ELF-1 (cell line): ENCODE measurements around the gene TMC3.
"Not testable (repeated sequence)": the region's sequence is repeated elsewhere in the genome, so short reads cannot be mapped to it uniquely, and the experiment has no call there.

Source experiments
- DNase-seq: peaks from one replicate; pipeline ENCODE4 v3.0.0-alpha.2; 2016; ENCODE audit warnings: low read depth, low spot score

TMC3 gene

DNA sequence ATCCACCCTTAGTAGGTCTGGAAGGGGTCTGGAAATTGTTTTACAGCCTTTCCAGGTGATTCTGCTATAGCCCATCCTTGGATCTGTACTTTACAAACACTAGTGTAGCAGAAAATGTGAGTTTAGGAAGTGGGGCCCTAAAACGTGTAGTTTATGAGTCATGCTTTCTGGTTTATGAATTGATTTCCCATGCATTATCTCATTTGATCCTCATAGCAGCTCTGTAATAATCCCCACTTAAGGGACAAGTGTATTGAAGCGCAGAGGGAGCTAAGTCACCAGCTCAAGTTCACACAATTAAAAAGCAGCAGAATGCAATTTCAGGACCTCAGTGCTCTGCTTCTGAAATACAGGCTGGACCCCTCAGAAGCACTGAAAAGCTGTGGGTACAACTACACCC, 27.4 kb downstream of the TMC3 start:
- DNase-seq: no peak

DNA sequence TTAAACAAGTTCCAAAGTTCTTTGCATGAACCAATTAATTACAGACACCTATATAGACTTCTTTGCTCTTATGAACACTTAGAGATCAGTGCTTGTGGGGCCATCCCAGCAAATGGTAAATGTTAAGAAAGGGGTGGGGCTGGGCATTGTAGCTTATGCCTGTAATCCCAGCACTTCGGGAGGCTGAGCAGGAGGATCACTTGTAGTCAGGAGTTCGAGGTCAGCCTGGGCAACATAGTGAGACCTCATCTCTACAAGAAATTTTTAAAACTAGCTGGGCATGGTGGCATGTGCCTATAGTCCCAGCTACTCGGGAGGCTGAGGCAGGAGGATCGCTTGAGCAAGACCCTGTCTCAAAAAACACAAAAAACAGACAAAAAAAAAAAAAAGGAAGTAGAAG, 30.6 kb downstream of the TMC3 start:
- DNase-seq: no peak

DNA sequence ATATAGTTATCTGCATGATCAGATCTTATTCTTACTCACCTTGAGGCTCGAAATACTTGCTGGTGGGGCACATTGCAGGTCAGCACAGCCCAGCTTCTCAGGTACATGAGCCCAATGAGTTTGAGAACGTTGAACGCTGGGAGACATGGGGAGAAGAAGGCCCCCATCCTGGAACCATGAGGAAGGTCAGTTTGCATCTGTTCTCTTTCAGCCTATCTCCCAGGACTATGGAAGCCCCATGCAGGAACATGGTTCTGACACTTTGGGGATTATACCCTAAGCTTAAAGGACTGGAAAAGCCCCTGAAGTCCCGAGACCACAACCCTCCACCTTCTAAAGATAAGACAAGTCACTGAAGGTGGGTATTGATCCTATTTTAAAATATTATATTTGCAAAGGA, 32.7 kb downstream of the TMC3 start:
- no peak for DNase-seq

DNA sequence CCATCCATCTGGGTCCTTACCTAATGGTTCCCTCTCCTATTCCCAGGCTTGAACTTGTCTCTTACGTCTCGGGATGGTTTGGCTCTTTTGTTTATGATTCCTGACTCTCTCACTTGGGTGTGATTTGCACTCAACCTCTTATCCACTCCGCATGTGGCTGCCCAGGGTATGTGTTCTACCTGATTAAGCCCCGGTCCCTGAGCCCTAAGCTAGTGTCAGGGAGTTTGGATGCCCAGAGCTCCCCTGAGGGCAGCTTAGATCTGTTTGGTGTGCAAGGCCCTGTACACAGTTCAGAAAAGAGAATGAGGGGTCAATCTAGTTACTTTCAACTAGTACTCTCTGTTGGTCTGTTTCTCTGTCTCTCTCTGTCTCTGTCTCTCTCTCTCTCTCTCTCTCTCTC, 34.2 kb downstream of the TMC3 start:
- no peak for DNase-seq

DNA sequence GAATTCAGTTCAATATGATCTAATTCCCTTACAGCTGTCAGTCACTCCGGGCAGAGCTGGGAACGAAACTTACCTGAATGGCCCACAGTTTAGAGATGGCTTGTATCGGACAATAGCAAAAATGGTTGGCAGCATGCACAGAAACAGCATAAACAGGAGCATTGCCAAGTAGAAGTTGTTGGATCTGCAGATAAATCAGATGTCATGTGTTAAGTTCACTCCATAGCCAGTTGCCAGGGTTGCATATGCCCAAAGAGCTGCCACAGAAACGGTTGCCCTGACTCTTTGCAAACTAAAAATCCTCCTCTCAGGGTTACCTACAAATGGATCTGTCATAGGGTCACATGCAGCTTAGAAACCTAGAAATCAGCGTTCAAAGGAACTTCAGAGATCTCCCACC, 34.7 kb downstream of the TMC3 start:
- no peak for DNase-seq

DNA sequence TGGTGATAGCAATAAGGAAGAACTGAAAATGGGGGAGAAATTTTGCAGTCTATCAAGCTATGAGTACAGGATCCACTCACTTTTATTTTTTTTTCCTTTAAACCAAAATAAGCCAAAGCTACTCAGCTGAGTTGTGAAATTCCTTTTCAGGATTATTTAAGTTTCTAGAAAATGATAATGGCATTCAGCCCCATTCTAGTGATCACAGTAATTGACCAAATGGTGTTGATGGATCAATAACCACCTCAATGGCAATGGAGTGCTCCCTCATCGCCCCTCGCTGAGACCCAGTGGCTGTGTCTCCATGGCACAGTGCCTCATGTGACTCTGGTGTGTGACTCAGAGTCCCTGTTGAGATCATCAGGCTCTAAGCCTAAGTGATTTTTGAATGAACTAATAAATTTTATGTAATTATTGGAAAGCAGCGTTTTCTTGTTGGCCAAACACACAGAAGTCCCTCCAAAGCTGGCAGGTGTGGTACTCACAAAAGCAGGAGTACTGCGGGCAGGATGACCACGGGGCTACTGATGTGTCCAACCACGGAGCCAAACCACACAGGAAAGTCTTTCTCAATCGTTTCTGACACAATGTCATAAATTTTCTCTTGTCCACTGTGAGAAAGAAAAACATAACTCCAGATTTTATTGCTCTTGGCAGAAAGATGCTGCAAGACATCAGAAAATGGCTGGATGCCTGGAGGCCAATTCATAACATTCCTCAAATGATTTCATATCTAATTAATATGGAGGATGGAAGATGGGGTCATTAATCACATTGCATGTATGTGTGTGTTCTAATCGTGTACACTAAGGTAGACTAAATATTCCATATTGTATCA, 35.6 kb downstream of the TMC3 start:
- no peak for DNase-seq

DNA sequence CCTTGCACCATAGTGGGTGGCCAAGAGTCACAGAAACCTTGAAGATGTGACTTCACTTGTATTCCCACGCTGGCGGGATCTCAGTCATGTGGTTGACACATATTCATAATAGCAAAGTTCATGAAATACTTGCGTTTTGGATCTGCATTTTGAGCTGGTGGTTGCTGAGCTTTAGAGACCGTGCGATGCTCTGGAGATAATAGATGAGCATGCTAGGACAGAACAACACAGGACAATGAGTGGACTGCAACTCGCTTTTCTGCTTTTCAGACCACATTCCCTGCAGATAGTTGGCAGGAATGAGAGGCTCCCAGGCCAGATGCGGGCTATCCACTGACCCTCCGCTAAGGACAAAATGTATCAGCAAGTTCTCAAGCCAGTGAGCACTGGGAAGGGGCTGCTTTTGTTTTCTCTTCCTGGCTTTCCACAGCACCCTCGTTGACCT, 36.3 kb downstream of the TMC3 start:
- peak; percentile 27 for DNase-seq

DNA sequence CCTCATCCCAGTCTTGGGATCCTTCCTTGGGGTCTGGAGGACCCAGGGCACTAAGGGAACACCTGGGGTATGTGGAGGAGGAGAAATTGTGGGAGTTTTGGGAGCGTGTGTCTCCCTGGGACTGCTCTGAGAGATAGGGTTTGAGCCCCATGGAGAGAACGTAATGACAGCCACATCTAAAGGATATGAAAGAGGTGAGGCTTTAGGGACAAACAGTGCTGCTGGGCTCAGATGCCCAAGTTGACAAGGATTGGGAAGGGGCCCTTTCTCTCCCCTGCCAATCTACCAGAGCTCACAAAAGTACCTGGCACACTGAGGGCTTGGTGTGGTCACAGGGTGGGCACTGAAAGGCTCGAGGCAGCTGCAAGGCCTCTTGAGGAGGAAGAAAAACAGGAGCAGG, 36.8 kb downstream of the TMC3 start:
- no peak for DNase-seq

DNA sequence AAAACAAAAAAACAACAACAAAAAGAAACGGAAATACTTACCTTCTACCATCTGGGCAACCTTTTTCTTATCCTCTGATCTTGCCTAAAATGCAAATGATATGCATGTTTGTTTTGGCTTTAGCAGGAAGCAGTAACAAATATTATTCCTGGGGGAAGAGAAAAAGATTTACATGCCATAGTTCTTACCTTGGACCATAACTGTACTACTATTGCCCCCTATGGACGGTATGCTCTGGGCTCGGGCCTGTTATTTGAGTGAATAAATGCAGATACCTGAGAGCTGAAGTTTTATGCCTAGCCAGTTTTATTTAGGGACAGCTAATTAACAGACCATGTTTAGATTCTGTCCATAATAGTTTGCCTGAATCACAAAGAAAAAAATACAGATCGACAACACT, 37.4 kb downstream of the TMC3 start:
- DNase-seq: no peak

DNA sequence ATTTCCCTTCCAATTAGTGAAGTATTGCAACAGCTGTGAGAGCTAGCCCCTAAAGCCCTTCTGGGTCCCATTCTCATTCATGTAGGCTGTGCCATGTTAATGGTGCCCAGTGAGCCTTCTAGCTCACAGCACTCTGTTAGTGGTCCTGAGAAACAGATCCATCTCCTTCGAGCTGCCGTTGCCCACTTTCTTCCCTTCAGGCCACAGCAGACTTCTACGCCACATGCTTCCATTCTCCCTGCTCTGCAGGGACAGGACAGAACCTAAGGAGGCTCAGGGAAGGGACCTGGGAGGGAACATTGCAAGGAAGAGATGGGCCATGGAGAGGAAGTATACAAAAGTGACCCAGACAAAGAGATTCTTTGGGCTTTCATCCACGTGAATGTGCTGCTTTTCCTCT, 38.4 kb downstream of the TMC3 start:
- no peak for DNase-seq

DNA sequence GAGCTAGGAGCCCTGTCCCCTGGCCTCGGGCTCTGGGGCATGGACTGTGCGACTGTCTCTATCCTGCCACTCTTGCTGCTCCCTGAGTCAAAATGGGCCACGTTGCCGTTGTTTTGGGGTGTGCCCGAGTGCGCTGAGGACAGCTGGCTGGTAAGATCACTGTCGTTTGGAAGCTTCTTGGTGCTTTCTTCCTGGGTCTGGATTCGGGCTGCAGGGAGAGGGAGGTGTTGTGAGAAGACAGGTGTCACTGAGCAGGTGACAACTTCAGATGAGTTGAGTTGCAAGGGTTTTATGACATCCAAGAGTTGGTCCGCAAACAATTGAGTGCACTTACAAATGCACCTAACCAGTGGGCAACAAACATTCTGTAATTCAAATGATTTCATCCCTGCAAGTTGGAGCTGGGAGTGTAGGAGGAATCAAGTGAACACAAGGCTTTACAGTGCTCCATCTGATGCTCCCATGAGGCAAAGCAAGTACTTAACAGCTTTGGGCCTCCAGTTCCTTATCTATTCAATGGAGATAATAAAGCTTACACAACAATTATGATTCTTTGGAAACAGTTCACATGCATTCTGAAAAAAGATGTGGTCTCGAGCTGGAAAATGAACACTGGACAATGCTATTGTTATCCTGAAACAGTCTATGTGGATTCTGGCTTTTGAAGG, 39.1 kb downstream of the TMC3 start:
- DNase-seq: no peak

DNA sequence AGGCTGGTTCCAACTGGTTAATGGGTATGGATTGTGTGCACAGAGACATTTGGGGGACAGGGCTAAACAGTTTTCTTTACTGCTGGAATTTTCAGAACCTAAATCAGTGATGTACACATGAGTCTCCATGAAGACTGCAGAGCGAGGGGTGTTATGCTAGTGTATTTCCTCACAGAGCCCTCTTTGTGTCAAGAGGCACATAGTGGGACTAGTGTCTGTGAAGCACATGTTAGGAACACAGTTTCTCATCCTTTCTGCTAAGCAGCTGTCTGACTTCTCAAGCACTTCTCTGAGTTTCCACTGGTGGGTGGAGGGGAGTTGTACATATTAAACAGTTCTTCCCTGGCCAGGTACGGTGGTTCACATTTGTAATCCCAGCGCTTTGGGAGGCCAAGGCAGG, 40.6 kb downstream of the TMC3 start:
- no peak for DNase-seq

DNA sequence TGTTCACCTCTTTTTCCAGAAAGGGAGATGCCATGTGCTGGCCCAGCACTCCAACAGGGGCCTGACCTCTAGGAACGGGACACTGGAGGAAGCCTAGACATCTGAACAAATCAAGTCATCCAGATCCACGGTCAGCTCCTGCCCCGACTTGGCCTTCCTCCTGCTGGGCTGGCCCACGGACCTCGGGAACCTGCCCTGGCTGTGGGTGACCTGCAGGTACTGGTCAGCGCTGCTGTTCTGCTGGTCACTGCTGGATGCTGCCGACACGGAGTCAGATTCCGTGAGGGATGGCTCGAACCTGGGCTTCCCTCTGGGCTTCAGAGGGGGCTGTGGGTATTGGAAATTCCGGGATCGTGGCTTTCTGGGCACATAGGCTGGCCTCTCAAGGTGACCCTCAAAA, 41.7 kb downstream of the TMC3 start:
- no peak for DNase-seq

DNA sequence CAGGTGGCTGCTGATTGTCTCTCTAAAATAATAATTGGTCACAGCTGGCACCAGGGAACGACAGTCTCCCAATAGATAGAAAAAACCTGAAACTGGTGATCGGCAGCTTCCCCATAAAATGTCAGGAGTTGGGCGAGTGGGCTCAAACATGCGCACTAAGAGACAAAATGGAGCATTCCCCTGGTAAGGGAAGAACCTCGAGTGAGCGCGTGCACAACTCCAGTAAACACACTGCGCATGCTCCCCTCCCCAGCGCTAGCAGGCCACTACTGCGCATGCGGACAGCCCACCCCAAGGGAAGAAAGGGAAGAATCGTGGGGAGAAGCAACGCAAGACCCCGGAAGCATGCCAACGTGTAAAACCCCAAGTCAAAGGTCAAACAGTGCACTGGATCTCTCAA, 42.4 kb downstream of the TMC3 start:
- no peak for DNase-seq

DNA sequence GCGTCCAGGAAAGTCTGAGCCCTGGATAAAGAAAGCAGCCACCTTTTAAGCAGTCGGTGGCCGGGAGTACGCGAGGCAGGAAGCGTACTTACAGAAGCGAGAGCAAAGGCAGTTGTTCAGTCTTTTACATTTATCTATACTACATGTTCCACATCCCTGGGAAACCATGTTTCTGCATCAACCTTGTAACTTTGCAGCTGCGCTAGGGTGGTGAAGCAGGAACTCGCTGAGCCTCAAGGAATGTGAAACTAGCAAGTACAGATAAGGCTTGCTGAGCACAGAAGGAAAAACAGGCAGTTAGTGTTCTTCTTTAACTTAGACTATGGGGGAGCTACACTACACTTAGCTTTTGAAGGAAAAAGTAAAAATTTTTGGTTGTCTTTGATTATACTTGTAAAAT, 42.9 kb downstream of the TMC3 start:
- not testable (repeated sequence) for DNase-seq

DNA sequence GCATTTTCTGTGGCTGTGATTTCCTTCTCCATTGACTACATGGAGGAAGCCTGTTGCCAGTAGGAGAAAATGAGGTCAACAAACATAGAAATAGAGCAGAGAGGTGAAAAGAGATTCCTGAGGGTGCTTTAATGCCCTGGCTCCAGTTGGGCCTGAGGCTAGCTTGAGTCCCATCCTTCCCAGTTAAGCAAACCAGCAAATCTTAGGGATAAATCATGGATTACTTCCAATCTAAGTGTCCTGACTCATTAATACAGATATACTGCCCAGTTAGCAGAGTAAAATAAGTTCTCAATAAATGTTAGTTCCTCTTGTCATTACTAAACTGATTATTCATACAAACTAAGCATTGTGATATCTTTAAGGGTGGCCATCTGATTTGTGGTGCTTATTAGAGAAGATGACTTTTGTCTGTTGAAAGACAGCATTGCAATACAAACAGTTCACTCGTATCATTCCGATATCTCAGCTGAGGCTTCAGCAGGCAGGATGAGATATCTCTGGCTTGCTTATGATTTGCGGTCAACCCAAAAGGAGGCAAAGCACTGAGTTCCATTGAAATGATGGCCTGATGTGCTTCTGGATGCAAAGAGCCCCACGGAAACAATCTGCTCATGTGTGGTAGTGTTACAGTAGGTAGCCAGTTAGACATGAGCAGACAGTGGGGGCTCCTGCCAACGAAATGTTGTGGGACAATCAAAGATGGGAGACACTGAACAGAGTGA, 43.5 kb downstream of the TMC3 start:
- no peak for DNase-seq

DNA sequence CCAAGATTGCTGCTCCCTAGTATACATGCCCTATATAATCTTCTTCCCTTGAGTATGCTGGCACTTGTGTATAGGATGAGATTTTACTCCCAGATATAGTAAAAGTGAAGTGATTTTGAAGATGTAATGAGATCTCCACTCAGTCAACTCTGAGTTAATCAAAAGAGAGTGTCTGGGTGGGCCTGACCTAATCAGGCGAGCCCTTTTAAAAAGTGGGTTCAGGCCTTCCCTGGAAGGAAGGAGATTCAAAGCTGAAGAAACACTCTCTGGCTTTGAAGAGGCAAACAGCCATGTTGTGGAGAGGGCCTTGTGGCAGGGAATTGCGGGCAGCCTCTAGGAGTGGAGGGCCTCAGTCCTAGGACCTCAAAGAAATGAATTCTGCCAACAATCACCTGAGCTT, 44.6 kb downstream of the TMC3 start:
- DNase-seq: no peak

DNA sequence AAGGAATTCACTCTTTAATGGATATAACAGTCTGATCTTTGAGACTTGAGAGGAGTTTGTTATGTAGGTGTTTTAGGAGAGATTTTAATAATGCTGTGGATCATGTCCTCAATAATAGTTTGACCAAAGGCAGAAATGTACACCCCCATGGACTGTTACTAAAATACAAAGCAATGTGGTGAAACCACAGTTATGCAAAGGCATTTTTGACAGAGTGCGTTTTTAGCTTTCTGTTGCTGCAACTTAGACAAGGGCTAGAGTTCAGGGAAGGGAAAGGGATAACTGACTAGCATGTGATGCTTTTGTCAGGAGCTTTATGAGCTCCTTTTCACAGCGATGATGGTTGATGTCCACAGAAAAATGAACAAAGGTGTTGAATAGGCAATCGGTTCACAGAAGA, 46.5 kb downstream of the TMC3 start:
- DNase-seq: no peak

DNA sequence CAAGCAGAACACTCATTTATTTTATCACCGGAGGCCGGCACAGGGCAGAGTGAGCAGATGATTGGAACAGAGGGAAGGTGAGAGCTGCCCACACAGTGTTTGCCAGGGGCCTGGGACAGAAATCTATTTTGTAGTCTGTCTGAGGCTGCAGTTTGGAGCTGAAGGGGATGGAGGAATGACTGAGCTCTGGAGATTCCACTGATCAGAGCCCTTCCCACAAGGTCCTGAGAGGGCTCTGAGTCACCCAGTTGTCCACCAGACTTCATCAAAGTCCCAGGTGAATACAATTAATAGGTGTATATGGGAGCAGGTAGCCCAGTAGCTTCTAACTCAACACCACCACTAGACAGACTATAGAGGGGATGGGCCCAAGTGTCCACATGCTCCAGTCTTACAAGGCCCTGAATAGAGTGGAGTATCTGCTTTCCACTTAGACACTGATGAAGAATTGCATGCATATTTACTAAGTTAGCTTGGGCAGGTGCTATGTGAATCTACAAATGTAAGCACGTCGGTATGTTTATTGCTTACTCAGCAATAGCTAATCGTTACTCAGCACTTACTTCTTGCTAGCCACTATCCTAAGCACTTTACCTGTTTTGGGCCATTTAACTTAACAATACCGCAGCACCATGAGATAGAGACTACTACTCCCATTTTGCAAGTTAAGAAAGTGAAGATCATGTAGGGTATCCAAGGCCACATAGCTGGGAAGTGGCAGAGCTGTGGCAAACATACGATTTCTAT, 47.4 kb downstream of the TMC3 start:
- DNase-seq: no peak

DNA sequence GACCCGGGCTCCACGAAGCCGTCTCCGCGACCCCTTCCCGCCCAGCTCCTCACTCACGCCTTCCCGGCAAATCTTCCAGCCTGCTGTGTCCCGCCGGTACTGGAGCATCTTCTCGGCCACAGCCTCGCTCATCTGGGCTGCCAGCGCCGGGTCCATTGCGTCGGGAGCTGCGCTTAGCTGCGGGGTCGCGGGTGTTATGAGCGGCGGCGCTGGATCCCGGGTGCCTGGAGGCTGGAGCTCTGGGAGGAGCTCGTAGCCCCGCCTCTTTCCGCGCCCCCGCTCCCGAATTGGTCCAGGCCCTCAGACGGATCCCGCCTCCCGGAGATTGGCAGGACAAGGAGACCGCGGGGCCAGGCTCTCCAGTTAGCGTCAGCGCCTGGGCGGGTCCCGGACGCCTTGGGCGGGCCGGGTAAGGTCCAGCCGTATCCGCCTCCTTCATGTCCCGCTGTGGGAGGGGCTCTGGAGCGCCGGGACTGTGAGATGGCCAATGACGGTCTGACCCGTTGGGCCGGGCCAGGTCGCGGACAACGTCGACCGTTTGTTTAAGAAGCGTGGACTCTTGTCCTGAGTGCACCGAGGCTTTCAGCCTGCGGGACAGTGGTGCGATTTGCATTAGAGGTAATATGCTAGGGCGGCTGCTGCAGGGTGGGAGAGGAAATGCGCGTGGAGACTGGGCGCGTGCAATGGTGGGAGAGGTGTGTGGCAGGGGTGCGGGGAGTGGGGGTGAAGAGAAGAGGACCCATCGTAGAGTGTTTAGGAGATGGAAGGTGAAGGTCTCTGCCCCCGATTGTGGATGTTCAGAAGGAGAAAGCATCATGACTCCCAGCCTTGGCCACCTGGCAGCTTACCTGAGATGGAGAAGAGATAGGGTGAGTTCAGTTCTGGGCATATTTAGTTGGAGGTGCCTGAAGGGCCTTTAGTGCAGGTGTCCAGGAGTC, 49.8 kb downstream of the TMC3 start, which contains the start of gene STARD5:
Gene STARD5 (minus strand): TSS at position 198 of the 938 bp plus-strand sequence. CDS start 42 bp downstream, at position 156.
- peak; percentile 99 for DNase-seq

DNA sequence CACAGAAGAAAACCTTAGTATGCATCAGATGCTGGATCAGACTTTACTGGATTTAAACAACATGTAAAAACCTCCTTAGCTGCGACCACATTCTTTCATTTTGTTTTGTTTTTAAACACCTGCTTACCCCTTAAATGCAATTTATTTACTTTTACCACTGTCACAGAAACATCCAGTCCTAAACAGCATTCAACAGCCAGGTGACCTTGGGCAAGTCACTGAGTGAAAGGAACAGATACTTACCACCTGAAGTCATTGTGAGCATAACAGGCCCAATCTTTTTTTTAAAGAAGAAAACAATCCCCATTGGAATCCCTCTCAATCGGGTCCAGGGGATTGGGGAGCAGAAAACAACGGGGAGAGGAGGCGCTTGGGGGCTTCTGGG, 50.5 kb downstream of the TMC3 start:
- no peak for DNase-seq
